HG03135 (cell line): ENCODE results near the gene STAP1.
"Not testable (repeated sequence)": the region's sequence is repeated elsewhere in the genome, so short reads cannot be mapped to it uniquely, and the experiment has no call there.

Experiments used
- ATAC-seq: cut with Tn5 transposase; IDR thresholded peaks from one replicate; pipeline ENCODE4 v1.9.1; 2021; ENCODE audit warnings: mild to moderate bottlenecking, moderate library complexity; ENCODE audit not compliant: unreplicated experiment

STAP1 gene, protein sequence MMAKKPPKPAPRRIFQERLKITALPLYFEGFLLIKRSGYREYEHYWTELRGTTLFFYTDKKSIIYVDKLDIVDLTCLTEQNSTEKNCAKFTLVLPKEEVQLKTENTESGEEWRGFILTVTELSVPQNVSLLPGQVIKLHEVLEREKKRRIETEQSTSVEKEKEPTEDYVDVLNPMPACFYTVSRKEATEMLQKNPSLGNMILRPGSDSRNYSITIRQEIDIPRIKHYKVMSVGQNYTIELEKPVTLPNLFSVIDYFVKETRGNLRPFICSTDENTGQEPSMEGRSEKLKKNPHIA

DNA sequence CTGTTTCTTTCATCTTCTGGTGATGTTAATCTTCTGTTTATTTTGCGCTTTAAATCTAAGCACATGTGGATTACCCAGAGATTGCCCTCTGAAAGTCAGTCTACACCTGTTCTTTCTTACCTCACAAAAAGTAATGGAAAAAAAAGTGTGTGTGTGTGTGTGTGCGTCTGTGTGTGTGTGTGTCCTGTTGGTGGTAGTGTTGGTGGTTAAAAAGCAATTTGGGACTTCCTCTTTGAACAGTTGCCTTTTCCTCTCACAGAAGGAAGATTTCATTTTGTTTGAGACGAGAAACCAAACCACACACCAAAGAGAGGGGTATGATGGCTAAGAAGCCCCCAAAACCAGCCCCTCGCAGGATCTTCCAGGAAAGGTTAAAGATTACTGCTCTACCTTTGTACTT, at the start of gene STAP1:
Gene STAP1 (plus strand): TSS at position 235 of the 400 bp plus-strand sequence. CDS start 83 bp downstream, at position 318.
- ATAC-seq, result no peak

DNA sequence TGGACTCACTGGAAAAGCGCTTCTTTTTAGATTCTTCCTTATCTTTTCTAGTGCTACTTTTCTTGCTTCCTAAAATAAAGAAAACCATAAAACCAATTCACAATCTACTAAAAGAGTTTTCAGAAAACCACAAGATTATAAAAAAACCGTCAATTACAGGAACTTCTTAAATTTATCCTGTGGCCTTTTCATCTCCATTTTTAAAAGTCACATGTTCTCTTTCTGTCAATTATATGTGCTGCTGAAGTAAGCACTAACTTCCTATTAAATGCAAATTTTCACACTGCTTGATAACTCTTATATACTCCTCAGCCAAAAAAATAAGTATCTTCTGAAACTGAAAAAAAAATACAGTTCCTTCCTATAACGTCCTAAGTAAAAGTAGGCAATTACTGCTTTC, 46.0 kb upstream of the STAP1 start:
- no peak for ATAC-seq

DNA sequence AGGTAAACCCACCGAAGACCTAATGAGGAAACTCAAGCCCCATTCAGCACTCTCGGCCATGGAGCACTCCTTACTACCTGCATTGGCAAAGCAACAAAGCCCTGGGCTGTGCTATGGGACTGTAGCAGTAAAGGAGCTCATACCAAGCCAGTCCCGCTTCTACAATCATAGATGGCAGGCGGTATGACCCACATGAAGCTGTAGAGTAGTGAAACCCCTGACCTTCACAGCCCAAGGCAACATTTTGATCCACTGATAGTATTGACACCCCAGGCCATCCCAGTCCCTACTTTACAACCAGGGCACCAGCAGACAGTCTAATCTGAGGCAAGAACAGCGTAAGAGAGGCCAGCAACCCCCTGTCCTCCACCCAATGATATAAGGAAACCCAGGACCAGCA, 38.4 kb upstream of the STAP1 start:
- ATAC-seq, result no peak

DNA sequence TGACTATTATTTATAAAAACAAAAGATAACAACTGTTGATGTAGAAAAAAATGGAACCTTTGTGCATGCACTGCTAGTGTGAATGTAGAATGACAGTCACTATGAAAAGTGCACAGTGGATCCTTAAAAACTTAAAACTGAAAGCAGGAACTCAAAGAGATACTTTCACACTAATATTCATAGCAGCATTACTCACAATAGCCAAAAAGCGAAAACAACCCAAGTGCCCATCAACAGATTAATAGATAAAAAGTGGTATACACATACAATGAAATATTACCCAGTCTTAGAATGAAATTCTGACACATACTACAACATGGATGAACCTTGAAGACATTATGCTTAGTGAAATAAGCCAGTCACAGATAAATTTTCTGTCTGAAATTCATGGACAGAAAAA, 37.0 kb upstream of the STAP1 start:
- ATAC-seq, result no peak

DNA sequence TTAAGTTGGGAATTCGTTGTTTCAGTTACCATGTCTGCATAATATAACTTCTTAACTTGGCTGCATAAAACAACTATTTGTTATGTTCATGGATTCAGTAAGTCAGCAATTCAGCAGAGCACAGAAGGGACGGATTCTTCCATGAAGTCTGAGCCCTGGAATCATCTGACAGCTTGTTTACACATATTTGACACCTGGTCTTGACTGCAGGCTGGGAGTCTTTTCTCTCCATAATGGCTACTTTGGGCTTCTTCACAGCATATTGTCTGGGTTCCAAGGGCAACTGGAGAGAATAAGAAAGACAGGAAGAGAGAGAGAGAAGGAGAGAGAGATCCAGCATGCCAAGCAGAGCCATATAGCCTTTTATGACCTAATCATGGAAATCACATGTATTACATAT, 36.3 kb upstream of the STAP1 start:
- no peak for ATAC-seq

DNA sequence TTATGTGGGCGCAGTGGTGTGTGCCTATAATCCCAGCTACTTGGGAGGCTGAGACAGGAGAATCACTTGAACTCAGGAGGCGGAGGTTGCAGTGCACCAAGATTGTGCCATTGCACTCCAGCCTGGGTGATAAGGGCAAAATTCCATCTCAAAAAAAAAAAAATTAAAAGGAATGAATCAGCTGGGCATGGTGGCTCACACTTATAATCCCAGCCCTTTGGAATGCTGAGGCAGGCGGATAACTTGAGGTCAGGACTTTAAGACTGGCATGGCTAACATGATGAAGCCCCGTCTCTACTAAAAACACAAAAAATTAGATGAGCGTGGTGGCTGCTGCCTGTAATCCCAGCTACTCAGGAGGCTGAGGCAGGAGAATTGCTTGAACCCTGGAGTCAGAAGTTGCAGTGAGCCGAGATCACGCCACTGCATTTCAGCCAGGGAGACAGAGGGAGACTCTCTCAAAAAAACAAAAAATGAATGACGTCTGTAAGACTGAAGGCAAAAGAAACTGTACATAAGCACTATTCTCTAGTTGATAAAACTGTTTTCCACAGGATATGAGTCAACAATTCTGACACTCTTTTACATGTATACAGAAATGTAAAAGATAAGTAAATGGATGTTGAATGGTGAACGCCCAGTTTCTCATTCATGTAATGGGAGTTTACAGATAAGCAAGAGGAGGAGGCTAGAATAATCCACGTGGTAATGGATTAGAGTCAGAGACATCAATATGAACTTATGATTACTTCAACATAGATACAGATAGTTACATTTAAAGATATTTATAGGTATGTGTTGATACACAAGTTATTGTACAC, 35.5 kb upstream of the STAP1 start:
- no peak for ATAC-seq

DNA sequence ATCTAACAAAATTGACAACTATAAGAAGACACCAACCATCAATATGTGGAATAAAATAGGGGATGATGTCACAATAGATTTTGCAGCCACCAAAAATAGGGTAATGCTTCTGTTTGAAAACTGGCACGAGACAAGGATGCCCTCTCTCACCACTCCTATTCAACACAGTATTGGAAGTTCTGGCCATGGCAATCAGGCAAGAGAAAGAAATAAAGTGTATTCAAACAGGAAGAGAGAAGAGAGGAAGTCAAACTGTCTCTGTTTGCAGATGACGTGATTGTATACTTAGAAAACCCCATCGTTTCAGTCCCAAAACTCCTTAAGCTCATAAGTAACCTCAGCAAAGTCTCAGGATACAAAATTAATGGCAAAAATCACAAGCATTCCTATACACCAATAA, 34.4 kb upstream of the STAP1 start:
- ATAC-seq, result not testable (repeated sequence)

DNA sequence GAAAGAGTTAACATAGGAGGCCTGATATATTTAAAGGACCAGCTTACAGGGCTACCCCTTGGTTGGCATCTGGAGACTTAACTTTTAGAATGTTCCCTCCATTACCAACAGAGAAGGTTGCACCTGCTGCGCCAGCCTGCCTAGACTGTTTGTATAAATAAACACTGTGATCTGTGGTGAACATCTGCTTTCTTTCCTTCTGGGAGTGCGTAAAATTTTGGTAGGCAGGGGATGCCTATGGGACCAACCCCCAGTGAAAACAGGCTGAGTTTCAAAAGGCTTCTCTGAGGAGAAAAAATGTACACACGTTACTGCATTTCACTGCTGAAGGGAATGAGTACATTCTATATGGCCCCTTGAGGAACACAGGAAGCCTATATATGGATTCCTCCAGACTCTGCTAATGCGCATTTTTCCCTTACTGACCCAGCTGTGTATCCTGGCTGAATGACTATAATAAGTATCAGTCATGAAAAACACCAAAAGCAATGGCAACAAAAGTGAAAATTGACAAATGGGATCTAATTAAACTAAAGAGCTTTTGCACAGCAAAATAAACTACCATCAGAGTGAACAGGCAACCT, 27.1 kb upstream of the STAP1 start:
- no peak for ATAC-seq

DNA sequence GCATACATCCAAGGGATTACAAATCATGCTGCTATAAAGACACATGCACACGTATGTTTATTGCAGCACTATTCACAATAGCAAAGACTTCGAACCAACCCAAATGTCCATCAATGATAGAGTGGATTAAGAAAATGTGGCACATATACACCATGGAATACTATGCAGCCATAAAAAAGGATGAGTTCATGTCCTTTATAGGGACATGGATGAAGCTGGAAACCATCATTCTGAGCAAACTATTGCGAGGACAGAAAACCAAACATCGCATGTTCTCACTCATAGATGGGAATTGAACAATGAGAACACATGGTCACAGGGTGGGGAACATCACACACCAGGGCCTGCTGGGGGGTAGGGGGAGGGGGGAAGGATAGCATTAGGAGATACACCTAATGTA, 26.1 kb upstream of the STAP1 start:
- ATAC-seq, result not testable (repeated sequence)

DNA sequence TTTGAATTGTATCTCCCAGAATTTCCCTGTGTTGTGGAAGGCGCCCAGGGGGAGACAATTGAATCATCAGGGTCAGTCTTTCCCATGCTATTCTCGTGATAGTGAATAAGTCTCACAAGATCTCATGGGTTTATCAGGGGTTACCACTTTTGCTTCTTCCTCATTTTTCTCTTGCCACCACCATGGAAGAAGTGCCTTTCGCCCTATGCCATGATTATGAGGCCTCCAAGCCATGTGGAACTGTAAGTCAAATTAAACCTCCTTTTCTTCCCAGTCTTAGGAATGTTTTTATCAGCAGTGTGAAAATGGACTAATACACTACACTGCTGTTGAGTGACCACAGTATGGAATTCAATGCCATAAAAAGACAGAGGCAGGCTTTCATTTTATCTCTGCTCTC, 25.4 kb upstream of the STAP1 start:
- ATAC-seq, result no peak

DNA sequence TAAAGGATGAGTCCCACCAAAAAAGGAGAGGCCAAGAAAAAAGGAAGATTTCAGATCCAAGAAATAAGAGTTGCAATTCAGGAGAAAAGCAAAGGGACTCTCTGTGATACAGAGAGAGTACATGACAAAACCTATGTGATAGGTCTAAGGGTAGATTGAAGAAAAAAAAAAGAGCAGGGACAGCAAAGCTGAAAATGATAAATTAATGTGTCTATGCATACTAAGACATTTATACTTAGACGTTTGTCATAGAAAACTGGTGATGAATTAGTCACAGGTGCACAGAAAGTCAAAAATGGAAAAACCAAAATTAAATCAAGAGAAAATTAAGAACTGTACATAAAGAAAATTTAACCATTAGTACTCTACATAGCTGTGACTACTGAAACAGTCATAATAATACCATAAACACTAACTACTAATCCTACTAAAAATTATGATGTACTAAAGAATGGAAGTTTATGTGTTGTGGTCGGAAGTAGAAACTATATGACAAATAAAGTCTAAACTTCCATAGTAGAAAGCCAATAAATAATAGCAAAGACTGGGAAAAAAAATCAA, 23.2 kb upstream of the STAP1 start:
- no peak for ATAC-seq

DNA sequence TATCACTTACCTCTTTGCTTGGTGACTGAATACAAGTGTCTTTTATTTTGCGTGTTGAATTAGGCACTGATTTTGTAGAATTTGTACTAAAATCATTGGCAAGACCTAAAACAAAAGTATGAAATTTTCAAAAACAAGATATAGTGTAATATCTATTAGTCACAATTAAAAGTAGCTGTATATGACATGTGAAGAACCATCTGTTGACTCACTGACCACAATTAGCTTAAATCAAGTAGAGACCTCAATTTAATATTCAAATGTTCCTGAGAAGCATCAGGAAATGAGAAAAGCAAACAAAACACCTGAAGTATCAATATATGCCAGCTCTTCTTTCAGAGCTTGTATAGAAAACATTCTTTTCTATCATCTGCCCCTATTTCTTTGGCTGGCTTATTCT, 18.7 kb upstream of the STAP1 start:
- no peak for ATAC-seq

DNA sequence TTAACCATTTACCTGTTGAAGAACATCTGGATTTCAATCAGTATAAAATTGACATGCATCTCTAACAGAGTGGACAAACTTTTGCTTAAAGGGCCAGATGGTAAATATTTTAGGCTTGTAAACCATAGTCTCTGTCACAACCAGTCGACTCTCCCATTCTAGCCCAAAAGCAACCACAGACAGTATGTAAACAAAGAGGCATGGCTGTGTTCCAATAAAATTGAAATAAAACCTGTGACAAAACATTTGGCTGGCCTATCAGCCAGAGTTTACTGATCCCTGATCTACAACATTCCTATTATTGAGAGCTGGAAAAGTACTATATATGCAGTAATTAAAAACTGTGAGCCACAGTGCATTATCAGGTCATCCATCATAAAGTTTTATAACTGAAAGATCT, 16.5 kb upstream of the STAP1 start:
- ATAC-seq, result no peak

DNA sequence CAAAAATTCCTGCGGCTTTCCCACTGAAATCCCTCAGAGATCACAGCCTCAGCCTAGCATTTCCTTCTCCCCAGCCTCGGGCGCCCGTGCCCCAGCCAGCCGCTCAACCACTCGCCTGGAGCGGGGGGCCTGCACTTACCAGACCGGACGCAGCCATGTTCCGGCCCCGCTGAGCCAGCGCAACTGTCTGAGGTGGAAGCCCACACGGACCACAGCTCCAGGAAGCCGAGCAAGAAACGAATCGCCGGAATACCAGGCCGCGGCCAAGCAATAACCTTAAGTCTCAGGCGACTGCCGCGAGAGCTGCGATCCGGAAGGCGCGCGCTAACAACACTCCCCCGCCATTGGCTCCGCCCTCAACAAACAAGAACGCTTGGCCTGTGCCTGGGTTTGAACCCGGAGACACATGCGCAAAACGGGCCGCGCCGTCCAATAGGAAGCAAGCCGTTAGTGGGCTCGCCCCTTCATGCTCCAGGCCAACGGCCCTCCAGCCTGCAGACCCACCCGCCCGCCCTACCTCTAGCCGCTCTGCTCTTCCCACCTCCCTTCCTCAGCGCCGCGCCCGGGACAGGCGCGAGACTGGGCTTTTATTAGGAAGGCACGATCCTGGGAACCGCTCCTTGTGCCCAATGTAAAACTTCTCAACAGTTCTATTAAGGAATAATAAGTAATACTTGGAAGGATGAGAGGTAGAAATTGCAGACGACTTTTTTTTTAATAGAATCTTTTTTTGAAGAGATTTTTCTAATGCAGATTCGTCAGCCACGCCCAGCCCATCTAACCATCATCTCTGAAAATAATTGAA, 13.1 kb upstream of the STAP1 start, which contains the start of gene CENPC:
Gene CENPC (minus strand): TSS at position 305 of the 805 bp plus-strand sequence. CDS start 148 bp downstream, at position 157.
- peak; percentile 95 for ATAC-seq

DNA sequence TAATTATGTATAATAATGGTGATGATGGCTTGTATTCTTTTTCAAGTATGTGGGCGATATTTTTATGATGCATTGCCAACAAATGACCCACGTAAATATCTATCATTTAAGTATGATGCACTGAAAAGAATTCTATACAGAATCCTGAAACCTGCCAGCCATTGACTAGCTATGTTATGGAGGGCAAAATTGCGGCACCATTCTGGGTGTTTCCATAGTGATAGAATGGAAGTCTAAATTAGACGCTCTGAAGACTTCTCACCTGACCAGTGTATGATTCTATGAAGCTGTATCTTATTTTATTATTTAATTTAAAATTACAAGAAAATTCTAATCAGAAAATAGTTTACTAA, 12.5 kb upstream of the STAP1 start:
- no peak for ATAC-seq

DNA sequence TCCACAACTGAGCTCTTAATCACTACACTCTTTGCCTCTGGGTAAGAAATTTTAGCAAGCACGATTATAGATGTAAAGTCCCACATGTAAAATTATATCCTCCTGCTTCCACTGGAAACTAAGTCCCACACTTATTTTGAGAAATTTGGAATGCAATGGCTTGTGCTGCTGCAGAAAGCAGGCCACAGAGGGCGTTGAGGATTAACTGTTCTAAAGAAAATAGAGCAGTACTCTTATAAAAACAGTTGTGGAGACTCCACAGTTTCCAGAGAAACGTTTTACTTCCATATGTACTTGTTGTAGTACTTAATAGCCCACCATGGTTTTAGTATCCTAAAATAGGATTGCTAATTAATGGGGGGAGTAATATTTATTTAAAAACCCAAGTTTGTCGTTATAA, 11.6 kb upstream of the STAP1 start:
- ATAC-seq, result no peak

DNA sequence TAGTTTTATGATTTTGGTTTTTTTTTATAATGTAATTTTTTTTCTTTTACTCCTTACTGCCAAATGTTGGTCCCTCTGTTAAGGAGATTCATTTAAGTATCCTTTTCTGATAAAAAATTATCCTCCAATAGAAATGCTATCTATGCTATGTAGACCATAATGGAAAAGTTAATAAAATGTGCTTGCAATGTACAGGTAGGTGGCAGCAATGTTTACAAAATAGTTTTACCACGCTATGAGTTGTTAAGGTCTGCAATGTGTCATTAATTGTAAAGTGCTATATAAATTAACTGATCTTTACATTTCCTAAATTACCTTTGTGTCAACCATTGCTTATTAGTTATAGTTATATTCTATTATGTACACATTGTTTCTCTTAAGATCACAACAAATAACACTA, 9.4 kb upstream of the STAP1 start:
- ATAC-seq, result peak; percentile 24

DNA sequence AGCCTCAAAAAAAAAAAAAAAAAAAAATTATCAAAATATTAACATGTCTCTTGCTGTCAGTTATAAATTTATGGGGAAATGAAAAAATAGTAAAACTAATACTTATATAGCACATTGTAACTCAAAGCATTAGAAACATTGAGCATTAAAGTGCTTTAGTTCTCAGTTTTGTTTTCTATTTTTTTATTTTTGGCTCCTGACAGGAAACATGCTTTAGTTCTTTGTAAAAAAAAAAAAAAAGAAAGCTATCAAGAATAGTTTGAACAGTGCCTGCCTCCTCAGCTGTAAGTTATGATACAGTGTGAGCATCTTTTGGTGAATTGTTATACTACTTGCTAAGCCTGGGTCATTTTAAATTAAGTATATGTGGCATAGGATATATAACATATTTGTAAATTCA, 8.1 kb upstream of the STAP1 start:
- ATAC-seq, result peak; percentile 29

DNA sequence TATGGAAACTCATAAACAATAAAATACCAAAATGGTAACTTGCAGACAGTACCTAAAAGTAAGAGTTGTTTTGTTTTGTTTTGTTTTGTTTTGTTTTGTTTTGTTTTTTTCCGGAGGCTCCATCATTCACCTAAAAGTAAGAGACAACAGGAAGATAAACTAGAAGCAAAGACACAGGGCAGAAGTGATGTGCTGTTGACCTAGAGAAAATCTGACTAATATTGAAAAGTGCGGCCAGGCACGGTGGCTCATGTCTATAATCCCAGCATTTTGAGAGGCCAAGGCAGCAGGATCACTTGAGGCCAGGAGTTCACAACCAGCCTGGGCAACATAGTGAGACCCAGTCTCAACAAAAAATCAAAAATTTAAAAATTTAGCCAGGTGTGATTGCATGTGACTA, 7.7 kb upstream of the STAP1 start:
- ATAC-seq, result peak; percentile 47

DNA sequence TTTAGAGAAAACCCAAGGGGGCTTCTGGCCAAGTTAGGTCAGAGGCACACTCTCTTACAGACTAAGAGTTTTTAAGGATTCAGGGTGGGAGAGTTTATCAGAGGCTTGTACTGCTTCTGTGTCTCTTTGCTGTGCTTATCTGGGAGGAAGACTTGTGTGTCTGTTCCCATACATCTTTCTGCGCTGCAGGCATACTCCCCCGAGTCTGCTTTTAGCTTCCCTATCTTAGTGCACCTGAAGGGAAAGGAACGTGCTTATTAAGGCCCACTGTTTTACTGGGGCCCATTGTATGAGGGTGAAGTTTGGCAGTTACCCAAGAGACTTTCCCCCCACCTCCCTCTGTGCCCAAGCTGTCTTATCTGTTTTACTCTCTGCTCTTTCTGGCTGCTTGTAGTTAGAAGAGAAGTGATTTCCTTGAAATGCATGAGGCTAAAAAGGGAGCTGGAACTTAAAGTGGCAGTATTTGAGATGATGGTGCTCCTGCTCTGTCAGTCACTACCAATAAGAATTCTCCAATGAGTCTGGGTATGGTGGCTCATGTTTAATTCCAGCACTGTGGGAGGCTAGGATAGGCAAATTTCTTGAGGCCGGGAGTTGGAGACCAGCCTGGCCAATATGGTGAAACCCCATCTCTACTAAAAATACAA, 6.3 kb upstream of the STAP1 start:
- not testable (repeated sequence) for ATAC-seq
